HepG2 (cell line): ENCODE results near the gene SAE1. TPM values are rescaled to one million over a fixed set of nuclear protein-coding genes. Genes with fewer than 3 reads are reported as not detected.

Experiments used
- ARNT2 ChIP-seq: sonication (generic); formaldehyde crosslinking; IDR thresholded peaks from 2 replicates; pipeline ENCODE4 v1.8.0; 2022; ENCODE audit warnings: mild to moderate bottlenecking, low read depth, missing genetic modification reagents, moderate library complexity
- E2F2 ChIP-seq: sonication (generic); formaldehyde crosslinking; IDR thresholded peaks from 2 replicates; pipeline ENCODE4 v1.4.0; 2020; ENCODE audit warnings: missing genetic modification reagents, borderline replicate concordance
- ETV5 ChIP-seq: IDR thresholded peaks from 2 replicates; pipeline ENCODE4 v1.6.1; 2018; ENCODE audit warnings: missing biosample characterization, missing genetic modification reagents, inconsistent platforms, borderline replicate concordance
- KLF11 ChIP-seq: IDR thresholded peaks from 2 replicates; pipeline ENCODE4 v1.6.1; 2016; ENCODE audit warnings: missing compliant biosample characterization
- NKX3-1 ChIP-seq: sonication (generic); formaldehyde crosslinking; IDR thresholded peaks from 2 replicates; pipeline ENCODE4 v1.5.0; 2020; ENCODE audit warnings: missing genetic modification reagents
- POLR2A ChIP-seq, 2 experiments: IDR thresholded peaks; 2 replicates each; pipeline ENCODE4 v1.6.1; 2011; ENCODE audit warnings: low read depth in 2 of 2, low read length in 2 of 2, mild to moderate bottlenecking in 1 of 2, moderate library complexity in 1 of 2; ENCODE audit not compliant: insufficient read depth in 1 of 2
- PPARG ChIP-seq: conservative IDR thresholded peaks from 2 replicates; pipeline ENCODE4 v1.6.1; 2016; ENCODE audit warnings: missing biosample characterization, missing genetic modification reagents
- RBM22 ChIP-seq: fragments of 200-400 bp; formaldehyde crosslinking; optimal IDR thresholded peaks from 2 replicates; pipeline ENCODE3; 2017; ENCODE audit warnings: mild to moderate bottlenecking, low read length, moderate library complexity
- TBX2 ChIP-seq: sonication (generic); formaldehyde crosslinking; IDR thresholded peaks from 2 replicates; pipeline ENCODE4 v1.5.0; 2020; ENCODE audit warnings: missing genetic modification reagents, mild to moderate bottlenecking, borderline replicate concordance
- USF2 ChIP-seq, 2 experiments: sonication (generic) in 1 of 2; formaldehyde crosslinking in 1 of 2; IDR thresholded peaks; 2 replicates each; pipeline versions ENCODE4 v1.5.1 to v1.6.1; 2011 to 2020; ENCODE audit warnings: borderline replicate concordance in 1 of 2, low read depth in 1 of 2, low read length in 1 of 2, mild to moderate bottlenecking in 1 of 2, missing genetic modification reagents in 1 of 2, moderate library complexity in 1 of 2
- XRCC5 ChIP-seq: fragments of 200-400 bp; formaldehyde crosslinking; optimal IDR thresholded peaks from 2 replicates; pipeline ENCODE3; 2017; ENCODE audit warnings: mild to moderate bottlenecking, low read length
- ZFY ChIP-seq: sonication (generic); formaldehyde crosslinking; IDR thresholded peaks from 2 replicates; pipeline ENCODE4 v1.4.0; 2020; ENCODE audit warnings: missing genetic modification reagents
- ZNF18 ChIP-seq: sonication (generic); formaldehyde crosslinking; IDR thresholded peaks from 2 replicates; pipeline ENCODE4 v1.8.0; 2022; ENCODE audit warnings: mild to moderate bottlenecking, missing genetic modification reagents; ENCODE audit not compliant: insufficient replicate concordance
- ZNF556 ChIP-seq: sonication (generic); formaldehyde crosslinking; IDR thresholded peaks from 2 replicates; pipeline ENCODE4 v1.4.0; 2020; ENCODE audit warnings: mild to moderate bottlenecking, missing genetic modification reagents, borderline replicate concordance
- polyA plus RNA-seq, 8 experiments: library from polyadenylated mRNA; depleted of rRNA in 3 of 8; stranded (reverse) in 7 of 8; unstranded in 1 of 8; fragments of >200 nt; fragmentation: Illumina TruSeq in 4 of 8; extraction: Trizol in 4 of 8; gene quantifications; 2 replicates each; pipeline versions ENCODE4 v1.2.1 to v1.2.3, GENCODE V29; 2011 to 2016; ENCODE audit warnings: low read depth in 4 of 8, missing spikeins in 1 of 8, mixed read lengths in 1 of 8; ENCODE audit not compliant: insufficient read depth in 1 of 8
- total RNA-seq, 5 experiments: library from RNA; depleted of rRNA; stranded (reverse); fragments of >200 nt; fragmentation: Illumina TruSeq; extraction: Trizol; gene quantifications; 2 replicates each; pipeline ENCODE4 v1.2.3, GENCODE V29; 2016; ENCODE audit warnings: low read depth in 1 of 5
- TF ChIP-seq, protein P1 (sequence below): IDR thresholded peaks from 2 replicates; pipeline ENCODE4 v1.4.0; 2020; ENCODE audit warnings: mild to moderate bottlenecking, missing genetic modification reagents
- TF ChIP-seq, protein P2 (sequence below): sonication (generic); formaldehyde crosslinking; IDR thresholded peaks from 2 replicates; pipeline ENCODE4 v1.4.0; 2020; ENCODE audit warnings: mild to moderate bottlenecking, missing genetic modification reagents
- TF ChIP-seq, protein P3 (sequence below): sonication (generic); formaldehyde crosslinking; IDR thresholded peaks from 2 replicates; pipeline ENCODE4 v1.4.0; 2020; ENCODE audit warnings: low read depth, mild to moderate bottlenecking, missing genetic modification reagents

Gene SAE1
- total and polyA plus RNA-seq, 2 of the 13 experiments (the other 11 are each of a cell fraction or from before 2014, with no cell fraction given): 87.6 to 197 TPM

DNA sequence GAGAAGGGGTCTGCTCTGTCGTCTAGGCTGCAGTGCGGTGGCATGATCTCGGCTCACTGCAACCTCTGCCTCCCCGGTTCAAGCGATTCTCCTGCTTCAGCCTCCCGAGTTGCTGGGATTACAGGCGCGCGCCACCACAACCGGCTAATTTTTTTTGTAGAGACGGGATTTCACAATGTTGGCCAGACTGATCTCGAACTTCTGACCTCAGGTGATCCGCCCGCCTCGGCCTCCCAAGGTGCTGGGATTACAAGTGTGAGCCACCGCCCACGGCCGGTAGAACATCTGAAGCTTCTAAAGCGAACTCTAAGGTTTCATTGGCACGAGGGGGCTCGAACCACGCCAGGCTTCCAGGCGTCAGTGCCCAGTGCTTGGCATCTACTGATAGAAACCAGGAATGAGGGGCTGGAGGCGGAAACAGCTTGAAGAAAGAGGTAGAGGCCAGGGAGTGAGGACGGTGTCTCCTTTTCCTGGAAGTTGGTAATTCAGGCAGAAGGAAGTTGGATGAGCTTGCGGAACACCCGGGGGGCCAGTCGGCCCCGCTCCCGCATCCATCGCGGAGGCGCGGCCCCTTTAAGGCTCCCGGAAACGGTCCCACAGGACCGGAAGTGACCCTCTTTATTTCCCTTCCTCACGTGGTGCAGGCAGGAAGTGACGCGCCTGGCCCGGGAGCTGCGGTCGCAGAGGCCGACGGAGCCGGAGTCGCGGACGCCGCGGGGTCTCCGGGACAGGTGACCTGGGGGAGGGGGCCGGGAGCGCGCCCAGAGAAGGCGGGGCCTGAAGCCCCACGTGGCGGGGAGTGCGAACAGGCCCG is 125.5 kb downstream of the SAE1 start, which contains the start of gene CCDC9 (continued):
- TF ChIP-seq, protein P1, sequence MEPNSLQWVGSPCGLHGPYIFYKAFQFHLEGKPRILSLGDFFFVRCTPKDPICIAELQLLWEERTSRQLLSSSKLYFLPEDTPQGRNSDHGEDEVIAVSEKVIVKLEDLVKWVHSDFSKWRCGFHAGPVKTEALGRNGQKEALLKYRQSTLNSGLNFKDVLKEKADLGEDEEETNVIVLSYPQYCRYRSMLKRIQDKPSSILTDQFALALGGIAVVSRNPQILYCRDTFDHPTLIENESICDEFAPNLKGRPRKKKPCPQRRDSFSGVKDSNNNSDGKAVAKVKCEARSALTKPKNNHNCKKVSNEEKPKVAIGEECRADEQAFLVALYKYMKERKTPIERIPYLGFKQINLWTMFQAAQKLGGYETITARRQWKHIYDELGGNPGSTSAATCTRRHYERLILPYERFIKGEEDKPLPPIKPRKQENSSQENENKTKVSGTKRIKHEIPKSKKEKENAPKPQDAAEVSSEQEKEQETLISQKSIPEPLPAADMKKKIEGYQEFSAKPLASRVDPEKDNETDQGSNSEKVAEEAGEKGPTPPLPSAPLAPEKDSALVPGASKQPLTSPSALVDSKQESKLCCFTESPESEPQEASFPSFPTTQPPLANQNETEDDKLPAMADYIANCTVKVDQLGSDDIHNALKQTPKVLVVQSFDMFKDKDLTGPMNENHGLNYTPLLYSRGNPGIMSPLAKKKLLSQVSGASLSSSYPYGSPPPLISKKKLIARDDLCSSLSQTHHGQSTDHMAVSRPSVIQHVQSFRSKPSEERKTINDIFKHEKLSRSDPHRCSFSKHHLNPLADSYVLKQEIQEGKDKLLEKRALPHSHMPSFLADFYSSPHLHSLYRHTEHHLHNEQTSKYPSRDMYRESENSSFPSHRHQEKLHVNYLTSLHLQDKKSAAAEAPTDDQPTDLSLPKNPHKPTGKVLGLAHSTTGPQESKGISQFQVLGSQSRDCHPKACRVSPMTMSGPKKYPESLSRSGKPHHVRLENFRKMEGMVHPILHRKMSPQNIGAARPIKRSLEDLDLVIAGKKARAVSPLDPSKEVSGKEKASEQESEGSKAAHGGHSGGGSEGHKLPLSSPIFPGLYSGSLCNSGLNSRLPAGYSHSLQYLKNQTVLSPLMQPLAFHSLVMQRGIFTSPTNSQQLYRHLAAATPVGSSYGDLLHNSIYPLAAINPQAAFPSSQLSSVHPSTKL: peak; percentile 52
- peak; percentile 28; the same call in 1 of the 2 replicates for TF ChIP-seq TBX2
- 0 out of 2 replicates have a peak, but pooled peaks have one; percentile 24 for TF ChIP-seq KLF11 (CRISPR knock-in tag)
- TF ChIP-seq ZNF18 (CRISPR knock-in tag): peak; percentile 0
- peak; percentile 95 for TF ChIP-seq USF2 (IDR thresholded peaks at IDR 0.05; ENCODE audit: low read depth, low read length)
- peak; percentile 96 for TF ChIP-seq USF2 (CRISPR knock-in tag; IDR thresholded peaks at IDR 0.05; ENCODE audit: borderline replicate concordance)
- peak; percentile 82 for TF ChIP-seq E2F2 (CRISPR knock-in tag)
- TF ChIP-seq POLR2A (IDR thresholded peaks at IDR 0.05; ENCODE audit: insufficient read depth in 1 of 2, low read depth in 2 of 2, low read length in 2 of 2): peak; percentile 69 to 94
- no peak; the same call in 1 of the 2 replicates for TF ChIP-seq PPARG
- peak; percentile 78; the same call in 1 of the 2 replicates for TF ChIP-seq ETV5 (CRISPR knock-in tag)
- TF ChIP-seq, protein P2, sequence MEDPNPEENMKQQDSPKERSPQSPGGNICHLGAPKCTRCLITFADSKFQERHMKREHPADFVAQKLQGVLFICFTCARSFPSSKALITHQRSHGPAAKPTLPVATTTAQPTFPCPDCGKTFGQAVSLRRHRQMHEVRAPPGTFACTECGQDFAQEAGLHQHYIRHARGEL (CRISPR knock-in tag): peak; percentile 39; the same call in 1 of the 2 replicates
- TF ChIP-seq XRCC5: peak; percentile 27
- TF ChIP-seq, protein P3, sequence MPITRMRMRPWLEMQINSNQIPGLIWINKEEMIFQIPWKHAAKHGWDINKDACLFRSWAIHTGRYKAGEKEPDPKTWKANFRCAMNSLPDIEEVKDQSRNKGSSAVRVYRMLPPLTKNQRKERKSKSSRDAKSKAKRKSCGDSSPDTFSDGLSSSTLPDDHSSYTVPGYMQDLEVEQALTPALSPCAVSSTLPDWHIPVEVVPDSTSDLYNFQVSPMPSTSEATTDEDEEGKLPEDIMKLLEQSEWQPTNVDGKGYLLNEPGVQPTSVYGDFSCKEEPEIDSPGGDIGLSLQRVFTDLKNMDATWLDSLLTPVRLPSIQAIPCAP (CRISPR knock-in tag): 0 out of 2 replicates have a peak, but pooled peaks have one; percentile 37
- no peak for TF ChIP-seq RBM22
- peak; percentile 62 for TF ChIP-seq ZFY
- TF ChIP-seq NKX3-1 (CRISPR knock-in tag): peak; percentile 61; the same call in 1 of the 2 replicates
- TF ChIP-seq ARNT2 (CRISPR knock-in tag): peak; percentile 70; the same call in 1 of the 2 replicates
- TF ChIP-seq ZNF556: 0 out of 2 replicates have a peak, but pooled peaks have one; percentile 12
